Astrocyte of the spinal cord (primary cell): ENCODE data around the gene RFTN2.

ENCODE experiments used
- DNase-seq: peaks from one replicate; pipeline ENCODE4 v3.0.0; 2011; ENCODE audit warnings: low read depth, low spot score
- H3K4me3 ChIP-seq: 2 replicates; pipeline ENCODE4 v1.5.1; 2011; ENCODE audit warnings: low read depth, mild to moderate bottlenecking, low read length, moderate library complexity
- CTCF ChIP-seq: IDR thresholded peaks from 2 replicates; pipeline ENCODE4 v1.5.1; 2012; ENCODE audit warnings: low read depth, mild to moderate bottlenecking, low read length, inconsistent platforms
- in situ Hi-C: cut with HindIII; loops from 2 replicates; pipeline ENCODE4 v1.10.0; 2017; ENCODE audit warnings: low sequenced_read_pairs

Gene RFTN2

GRCh38 chr2:197606180-197606579 lies 69.2 kb downstream of the RFTN2 start:
- in situ Hi-C loops: no loop called here
- TF ChIP-seq CTCF: no peak
- no peak for DNase-seq
- no peak overlapping the region for H3K4me3 ChIP-seq

- H3K4me3 ChIP-seq: no peak overlapping the region
- in situ Hi-C loops: no loop called here
- no peak for TF ChIP-seq CTCF
- no peak for DNase-seq
These were observed 71.1 kb downstream of the RFTN2 start for GRCh38 chr2:197604117-197604860.

GRCh38 chr2:197601726-197602125 lies 73.7 kb downstream of the RFTN2 start:
- in situ Hi-C loops: no loop called here
- TF ChIP-seq CTCF: no peak
- DNase-seq: no peak
- no peak overlapping the region for H3K4me3 ChIP-seq

GRCh38 chr2:197600306-197600705 lies 75.1 kb downstream of the RFTN2 start:
- DNase-seq: no peak
- no peak overlapping the region for H3K4me3 ChIP-seq
- TF ChIP-seq CTCF: no peak
- in situ Hi-C loops: no loop called here

- peak; percentile 35 for TF ChIP-seq CTCF
- peak; percentile 19 for DNase-seq
- H3K4me3 ChIP-seq: no peak overlapping the region
- in situ Hi-C loops: no loop called here
These were observed 76.0 kb downstream of the RFTN2 start for GRCh38 chr2:197599285-197599965.

- no peak for DNase-seq
- TF ChIP-seq CTCF: no peak
- in situ Hi-C loops: no loop called here
- no peak overlapping the region for H3K4me3 ChIP-seq
These were observed 76.9 kb downstream of the RFTN2 start for GRCh38 chr2:197598450-197598849.
